ENCODE results near the gene VPS13A. TPM values are rescaled to one million over a fixed set of nuclear protein-coding genes. Genes with fewer than 3 reads are reported as not detected.

Gene VPS13A
- total and polyA plus RNA-seq, 8 donors, result 7.4 to 19.1 (median 15.6) TPM

DNA sequence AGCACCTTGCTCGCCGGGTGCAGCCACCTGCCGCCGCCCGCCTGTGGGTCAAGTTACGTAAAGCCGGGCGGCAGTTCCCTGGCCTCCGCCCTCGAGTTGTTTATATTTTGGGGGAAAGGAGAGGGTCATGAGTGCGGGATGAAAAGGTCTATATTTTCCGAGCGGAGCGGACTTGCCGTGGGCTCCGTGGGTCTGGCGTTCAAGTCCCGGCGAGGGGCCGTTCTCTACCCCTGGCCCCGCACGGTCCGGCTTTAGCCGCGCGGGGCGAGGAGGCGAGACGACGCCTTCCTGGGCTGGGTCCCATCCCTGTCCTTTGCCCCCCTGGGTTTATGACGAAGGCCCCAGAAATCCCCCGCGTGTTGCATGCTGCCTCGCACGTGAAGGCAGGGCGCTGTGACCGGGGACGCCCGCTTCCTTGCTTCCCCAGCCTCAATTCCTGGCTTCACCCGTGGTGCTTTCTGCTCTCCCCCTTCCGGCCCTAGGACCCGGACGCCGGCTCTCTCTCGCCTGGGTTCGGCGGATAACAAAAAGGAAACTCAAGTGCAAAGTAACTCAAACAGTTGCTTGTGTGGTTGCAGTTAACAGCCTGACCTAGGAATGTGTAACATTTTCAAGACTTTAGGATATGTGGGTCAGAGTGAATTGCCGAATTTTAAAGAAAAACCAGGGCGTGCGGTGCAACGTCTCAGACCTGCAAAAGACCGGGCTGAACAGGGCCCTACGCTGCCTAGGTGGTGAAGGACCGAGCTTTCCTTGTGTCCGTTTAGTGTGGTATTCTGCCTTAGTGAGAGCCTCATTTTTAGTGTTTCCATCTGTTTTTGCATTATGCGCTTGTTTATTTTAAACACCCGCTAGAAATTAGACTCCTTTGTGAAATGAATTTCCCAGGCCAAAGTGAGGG lies 810 bp downstream of the VPS13A start:
- WGBS, 2 donors, result 1% methylated on average over 56 to 57 of the region's 57 CpGs
- no peaks in the 10 kb centered on the region for H3K9me3 ChIP-seq
- H3K4me1 ChIP-seq, result peaks cover 2 to 15% (median 10%) of the 10 kb centered on the region in 3 donors
- intact Hi-C loops (cut with DNase I), result no loop called here
- H3K36me3 ChIP-seq, result no peaks in the 10 kb centered on the region
- ATAC-seq (peak; percentile 27 to 55 (median 46)), FAIRE-seq (no peak), DNase-seq (peak; percentile 33 to 77 (median 38))
- TF ChIP-seq CTCF (IDR thresholded peaks at IDR 0.05), result no peak
- H3K27me3 ChIP-seq, result no peaks in the 10 kb centered on the region
- peak overlapping the region; percentile 41 to 80 (median 69) for H3K27ac ChIP-seq
- peak overlapping the region; percentile 62 to 80 (median 68) for H3K4me3 ChIP-seq

GRCh38 chr9:77180056-77180455 lies 2.7 kb downstream of the VPS13A start:
- no peaks in the 10 kb centered on the region for H3K9me3 ChIP-seq
- intact Hi-C loops (cut with DNase I), result no loop called here
- ATAC-seq (no peak), FAIRE-seq (no peak), DNase-seq (no peak)
- TF ChIP-seq CTCF (IDR thresholded peaks at IDR 0.05), result no peak
- H3K4me1 ChIP-seq, result peaks cover 10 to 18% (median 17%) of the 10 kb centered on the region in 3 donors
- no peaks in the 10 kb centered on the region for H3K36me3 ChIP-seq
- no peaks in the 10 kb centered on the region for H3K27me3 ChIP-seq
- no peak overlapping the region for H3K4me3 ChIP-seq
- H3K27ac ChIP-seq, result no peak overlapping the region

DNA sequence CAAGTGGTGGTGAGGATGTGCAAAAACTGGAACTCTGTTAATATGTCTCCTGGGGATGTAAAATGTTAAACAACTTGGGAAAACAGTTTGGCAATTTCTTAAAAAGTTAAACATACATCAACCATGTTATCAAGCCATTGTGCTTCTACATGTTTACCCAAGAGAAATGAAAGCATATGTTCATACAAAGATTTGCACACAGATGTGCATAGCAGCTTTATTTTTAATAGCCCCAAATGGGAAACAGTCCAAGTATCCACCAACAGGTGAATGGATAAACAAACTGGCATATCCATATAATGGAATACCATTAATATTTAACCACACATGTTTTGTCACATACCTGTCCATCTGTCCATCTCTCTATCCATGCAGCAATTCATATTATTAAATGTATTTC lies 6.2 kb downstream of the VPS13A start:
- Histone ChIP-seq H3K4me1 (peaks cover 10 to 18% (median 17%) of the 10 kb centered on the region in 3 donors), H3K36me3 (no peaks in the 10 kb centered on the region), H3K4me3 (no peak overlapping the region), H3K27me3 (no peaks in the 10 kb centered on the region), H3K9me3 (no peaks in the 10 kb centered on the region), H3K27ac (no peak overlapping the region)
- DNase-seq, result no peak
- no peak for TF ChIP-seq CTCF (IDR thresholded peaks at IDR 0.05)
- peak in 2 of 4 donors; percentile 20 to 54 for ATAC-seq
- FAIRE-seq, result no peak
- intact Hi-C loops (cut with DNase I), result no loop called here

DNA sequence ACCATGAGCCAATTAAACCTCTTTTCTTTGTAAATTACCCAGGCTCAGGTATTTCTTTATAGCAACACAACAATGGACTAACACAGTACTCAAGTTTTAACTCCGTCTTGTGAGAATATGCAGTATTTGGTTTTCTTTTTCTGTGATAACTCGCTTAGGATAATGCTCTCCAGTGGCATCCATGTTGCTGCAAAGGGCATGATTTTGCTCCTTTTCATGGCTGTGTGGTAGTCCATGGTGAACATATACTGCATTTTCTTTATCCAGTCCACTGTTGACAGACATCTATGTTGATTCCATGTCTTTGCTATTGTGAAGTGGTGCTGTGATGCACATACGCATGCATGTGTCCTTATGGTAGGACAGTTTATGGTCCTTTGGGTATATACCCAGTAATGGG lies 10.9 kb downstream of the VPS13A start:
- WGBS, 2 donors, result 85 to 98% methylated on average over 3 of the region's 3 CpGs
- intact Hi-C loops (cut with DNase I), result no loop called here
- ATAC-seq, result no peak
- DNase-seq, result no peak
- no peak for TF ChIP-seq CTCF (IDR thresholded peaks at IDR 0.05)
- no peak for FAIRE-seq
- H3K4me3 ChIP-seq, result no peak overlapping the region
- no peak overlapping the region for H3K27ac ChIP-seq
- H3K36me3 ChIP-seq, result no peaks in the 10 kb centered on the region
- no peaks in the 10 kb centered on the region for H3K27me3 ChIP-seq
- H3K4me1 ChIP-seq, result peaks cover 2 to 6% (median 5%) of the 10 kb centered on the region in 3 donors
- H3K9me3 ChIP-seq, result no peaks in the 10 kb centered on the region

- TF ChIP-seq CTCF (IDR thresholded peaks at IDR 0.05), result no peak
- no peak for FAIRE-seq
These were observed 17.1 kb downstream of the VPS13A start for GRCh38 chr9:77194423-77194822.

More at GRCh38 chr9:77194423-77194822, 17.1 kb downstream of the VPS13A start:
- no peaks in the 10 kb centered on the region for H3K4me1 ChIP-seq
- no peak overlapping the region for H3K4me3 ChIP-seq
- 90 to 100% methylated on average over 2 of the region's 2 CpGs for WGBS, 2 donors
- no peak overlapping the region for H3K27ac ChIP-seq
- no peaks in the 10 kb centered on the region for H3K36me3 ChIP-seq
- H3K9me3 ChIP-seq, result no peaks in the 10 kb centered on the region
- intact Hi-C loops (cut with DNase I), result no loop called here
- no peak for DNase-seq
- H3K27me3 ChIP-seq, result no peaks in the 10 kb centered on the region
- no peak for ATAC-seq

Measured in pancreas (tissue), 10 donors.